ENCODE results near the gene SPAM1. TPM values are rescaled to one million over a fixed set of nuclear protein-coding genes. Genes with fewer than 3 reads are reported as not detected.

The SPAM1 gene
- total RNA-seq, 1 donor from 2014 or later: not detected

- H3K27me3 ChIP-seq (ENCODE audit: control insufficient read depth, insufficient read depth, low read length): no peaks in the 10 kb centered on the region
- no peaks in the 10 kb centered on the region for H3K36me3 ChIP-seq (ENCODE audit: control insufficient read depth, insufficient read depth, low read length)
- DNase-seq (ENCODE audit: low read depth) (no peak), FAIRE-seq (no peak)
- H3K4me3 ChIP-seq (ENCODE audit: low read depth, low read length): no peak overlapping the region
- TF ChIP-seq CTCF (IDR thresholded peaks at IDR 0.05; ENCODE audit: insufficient read depth, low read length, severe bottlenecking): no peak
Measured at GRCh38 chr7:123901101-123901500, 23.9 kb upstream of the SPAM1 start.

GRCh38 chr7:123905714-123906113, 19.3 kb upstream of the SPAM1 start:
- DNase-seq (ENCODE audit: low read depth) (no peak), FAIRE-seq (no peak)
- no peaks in the 10 kb centered on the region for H3K36me3 ChIP-seq (ENCODE audit: control insufficient read depth, insufficient read depth, low read length)
- no peak overlapping the region for H3K4me3 ChIP-seq (ENCODE audit: low read depth, low read length)
- H3K27me3 ChIP-seq (ENCODE audit: control insufficient read depth, insufficient read depth, low read length): no peaks in the 10 kb centered on the region
- no peak for TF ChIP-seq CTCF (IDR thresholded peaks at IDR 0.05; ENCODE audit: insufficient read depth, low read length, severe bottlenecking)

GRCh38 chr7:123916240-123916724, 8.8 kb upstream of the SPAM1 start:
- peak; percentile 45 for TF ChIP-seq CTCF (IDR thresholded peaks at IDR 0.05; ENCODE audit: insufficient read depth, low read length, severe bottlenecking)
- FAIRE-seq (no peak), DNase-seq (ENCODE audit: low read depth) (peak; percentile 51)
- H3K4me3 ChIP-seq (ENCODE audit: low read depth, low read length): no peak overlapping the region
- H3K36me3 ChIP-seq (ENCODE audit: control insufficient read depth, insufficient read depth, low read length): no peaks in the 10 kb centered on the region
- H3K27me3 ChIP-seq (ENCODE audit: control insufficient read depth, insufficient read depth, low read length): no peaks in the 10 kb centered on the region

GRCh38 chr7:123917878-123918277, 7.2 kb upstream of the SPAM1 start:
- no peaks in the 10 kb centered on the region for H3K36me3 ChIP-seq (ENCODE audit: control insufficient read depth, insufficient read depth, low read length)
- DNase-seq (ENCODE audit: low read depth) (no peak), FAIRE-seq (no peak)
- no peak for TF ChIP-seq CTCF (IDR thresholded peaks at IDR 0.05; ENCODE audit: insufficient read depth, low read length, severe bottlenecking)
- H3K27me3 ChIP-seq (ENCODE audit: control insufficient read depth, insufficient read depth, low read length): no peaks in the 10 kb centered on the region
- H3K4me3 ChIP-seq (ENCODE audit: low read depth, low read length): no peak overlapping the region

DNA sequence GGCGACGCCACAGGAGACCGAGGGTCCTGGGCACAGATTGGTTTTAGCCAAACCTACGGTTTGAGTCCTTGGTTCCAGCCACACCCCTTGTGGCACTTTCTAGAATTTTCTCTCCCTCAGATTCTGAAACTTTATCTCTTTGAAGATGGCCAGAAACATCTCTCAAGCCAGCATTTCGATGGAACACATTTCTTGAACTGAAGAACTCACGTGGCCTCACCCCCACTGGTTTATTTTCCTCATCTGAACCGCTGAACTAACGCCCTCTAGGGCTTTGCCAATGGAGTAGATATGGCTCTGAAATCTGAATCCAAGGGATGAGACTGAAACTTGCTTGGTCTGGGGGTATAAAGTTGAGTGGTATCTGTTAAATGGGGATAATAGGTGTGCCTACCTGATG, 6.7 kb upstream of the SPAM1 start:
- H3K27me3 ChIP-seq (ENCODE audit: control insufficient read depth, insufficient read depth, low read length): no peaks in the 10 kb centered on the region
- no peak overlapping the region for H3K4me3 ChIP-seq (ENCODE audit: low read depth, low read length)
- no peak for TF ChIP-seq CTCF (IDR thresholded peaks at IDR 0.05; ENCODE audit: insufficient read depth, low read length, severe bottlenecking)
- FAIRE-seq (no peak), DNase-seq (ENCODE audit: low read depth) (no peak)
- H3K36me3 ChIP-seq (ENCODE audit: control insufficient read depth, insufficient read depth, low read length): no peaks in the 10 kb centered on the region

- Histone ChIP-seq H3K27me3 (ENCODE audit: control insufficient read depth, insufficient read depth, low read length) (no peaks in the 10 kb centered on the region), H3K36me3 (ENCODE audit: control insufficient read depth, insufficient read depth, low read length) (no peaks in the 10 kb centered on the region), H3K4me3 (ENCODE audit: low read depth, low read length) (no peak overlapping the region)
- TF ChIP-seq CTCF (IDR thresholded peaks at IDR 0.05; ENCODE audit: insufficient read depth, low read length, severe bottlenecking): no peak
- FAIRE-seq (no peak), DNase-seq (ENCODE audit: low read depth) (no peak)
Measured at GRCh38 chr7:123923599-123923998, 1.4 kb upstream of the SPAM1 start.
